Measurements from ENCODE around the gene HTR1D. TPM values are rescaled to one million over a fixed set of nuclear protein-coding genes. Genes with fewer than 3 reads are reported as not detected.

Gene HTR1D
- total RNA-seq, 4 donors from 2014 or later, result not detected

DNA sequence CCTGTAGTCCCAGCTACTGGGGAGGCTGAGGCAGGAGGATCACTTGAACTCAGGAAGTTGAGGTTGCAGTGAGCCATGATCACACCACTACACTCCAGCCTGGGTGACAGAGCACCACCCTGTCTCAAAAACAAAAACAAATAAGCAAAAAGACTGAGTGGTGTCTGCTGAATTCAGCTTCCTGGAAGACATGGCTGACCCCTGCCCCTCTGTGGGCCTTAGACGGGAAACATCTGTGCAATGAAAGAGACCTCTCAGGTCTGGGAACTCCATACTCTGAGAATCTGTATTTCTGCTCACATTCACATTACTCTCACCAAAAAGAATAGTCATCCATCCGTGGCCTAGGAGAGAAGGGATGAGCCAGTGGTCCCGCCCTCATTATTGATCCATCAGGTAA, 2.0 kb downstream of the HTR1D start:
- 81 to 83% methylated on average over 3 of the region's 3 CpGs for WGBS, 2 donors
- peaks cover 5 to 13% of the 10 kb centered on the region in 2 donors for H3K4me1 ChIP-seq
- intact Hi-C loops (cut with DNase I), result loop anchor here (5.0 kb wide), 1 partner anchor 62 kb away; no protein-coding TSS in a partner anchor
- no peak for TF ChIP-seq POLR2A (IDR thresholded peaks at IDR 0.05)
- TF ChIP-seq, protein P1, sequence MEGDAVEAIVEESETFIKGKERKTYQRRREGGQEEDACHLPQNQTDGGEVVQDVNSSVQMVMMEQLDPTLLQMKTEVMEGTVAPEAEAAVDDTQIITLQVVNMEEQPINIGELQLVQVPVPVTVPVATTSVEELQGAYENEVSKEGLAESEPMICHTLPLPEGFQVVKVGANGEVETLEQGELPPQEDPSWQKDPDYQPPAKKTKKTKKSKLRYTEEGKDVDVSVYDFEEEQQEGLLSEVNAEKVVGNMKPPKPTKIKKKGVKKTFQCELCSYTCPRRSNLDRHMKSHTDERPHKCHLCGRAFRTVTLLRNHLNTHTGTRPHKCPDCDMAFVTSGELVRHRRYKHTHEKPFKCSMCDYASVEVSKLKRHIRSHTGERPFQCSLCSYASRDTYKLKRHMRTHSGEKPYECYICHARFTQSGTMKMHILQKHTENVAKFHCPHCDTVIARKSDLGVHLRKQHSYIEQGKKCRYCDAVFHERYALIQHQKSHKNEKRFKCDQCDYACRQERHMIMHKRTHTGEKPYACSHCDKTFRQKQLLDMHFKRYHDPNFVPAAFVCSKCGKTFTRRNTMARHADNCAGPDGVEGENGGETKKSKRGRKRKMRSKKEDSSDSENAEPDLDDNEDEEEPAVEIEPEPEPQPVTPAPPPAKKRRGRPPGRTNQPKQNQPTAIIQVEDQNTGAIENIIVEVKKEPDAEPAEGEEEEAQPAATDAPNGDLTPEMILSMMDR (IDR thresholded peaks at IDR 0.05), result no peak
- H3K27ac ChIP-seq, result no peak overlapping the region
- no peak for DNase-seq
- no peak overlapping the region for H3K4me3 ChIP-seq (replicated peaks in 1 of 3)
- no peaks in the 10 kb centered on the region for H3K27me3 ChIP-seq
- no peaks in the 10 kb centered on the region for H3K36me3 ChIP-seq
- no peaks in the 10 kb centered on the region for H3K9me3 ChIP-seq

DNA sequence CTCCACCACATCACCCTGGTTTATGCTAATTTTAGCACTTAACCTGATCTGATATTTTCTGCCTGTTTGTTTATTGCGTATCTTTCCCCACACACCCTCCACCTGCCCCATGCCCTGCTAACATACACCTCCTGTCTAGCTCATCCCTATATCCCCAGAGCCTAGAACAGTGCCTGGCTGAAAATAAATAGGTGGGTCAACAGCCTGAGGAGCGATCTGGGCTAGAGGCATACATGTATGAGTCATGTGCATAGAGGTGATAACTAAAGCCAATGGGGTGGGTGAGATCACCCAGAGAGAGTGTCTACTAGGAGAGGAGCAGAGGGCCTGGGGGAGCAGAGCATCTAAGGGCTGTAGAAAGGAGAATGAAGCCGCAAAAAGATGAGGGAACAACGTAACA, 2.7 kb downstream of the HTR1D start:
- TF ChIP-seq, protein P1 (IDR thresholded peaks at IDR 0.05), result no peak
- no peak for TF ChIP-seq POLR2A (IDR thresholded peaks at IDR 0.05)
- Histone ChIP-seq H3K27ac (no peak overlapping the region), H3K4me1 (peaks cover 5 to 13% of the 10 kb centered on the region in 2 donors), H3K27me3 (no peaks in the 10 kb centered on the region), H3K4me3 (replicated peaks in 1 of 3) (no peak overlapping the region), H3K9me3 (no peaks in the 10 kb centered on the region), H3K36me3 (no peaks in the 10 kb centered on the region)
- intact Hi-C loops (cut with DNase I), result loop anchor here (5.0 kb wide), 1 partner anchor 63 kb away; no protein-coding TSS in a partner anchor
- 97% methylated on average over 4 of the region's 4 CpGs for whole genome bisulfite sequencing, 2 donors
- DNase-seq, result no peak

DNA sequence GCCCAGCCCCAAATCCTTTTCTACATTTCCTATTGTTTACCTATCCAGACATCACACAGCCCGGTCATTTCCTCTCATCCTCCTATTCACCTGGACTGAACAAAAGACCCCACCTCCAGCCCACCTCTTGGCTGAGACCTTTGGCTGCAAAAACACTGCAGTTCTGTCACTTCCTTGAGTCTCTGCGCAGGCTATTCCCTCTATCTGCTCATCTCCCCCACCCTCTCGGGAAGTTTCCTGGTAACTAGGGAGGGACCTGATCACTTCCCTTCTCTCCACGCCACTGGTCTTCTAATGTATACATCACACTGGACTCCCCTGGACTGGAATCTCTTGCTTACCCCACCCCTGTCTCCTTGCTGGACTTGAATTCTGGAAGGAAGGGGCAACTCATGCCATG, 5.3 kb downstream of the HTR1D start:
- WGBS, 2 donors, result 56 to 76% methylated on average over 4 of the region's 4 CpGs
- Histone ChIP-seq H3K36me3 (no peaks in the 10 kb centered on the region), H3K9me3 (no peaks in the 10 kb centered on the region), H3K27me3 (no peaks in the 10 kb centered on the region), H3K27ac (no peak overlapping the region), H3K4me3 (replicated peaks in 1 of 3) (no peak overlapping the region), H3K4me1 (peaks cover 0 to 6% of the 10 kb centered on the region in 2 donors)
- no peak for TF ChIP-seq POLR2A (IDR thresholded peaks at IDR 0.05)
- TF ChIP-seq, protein P1 (IDR thresholded peaks at IDR 0.05), result no peak
- intact Hi-C loops (cut with DNase I), result no loop called here
- no peak for DNase-seq

DNA sequence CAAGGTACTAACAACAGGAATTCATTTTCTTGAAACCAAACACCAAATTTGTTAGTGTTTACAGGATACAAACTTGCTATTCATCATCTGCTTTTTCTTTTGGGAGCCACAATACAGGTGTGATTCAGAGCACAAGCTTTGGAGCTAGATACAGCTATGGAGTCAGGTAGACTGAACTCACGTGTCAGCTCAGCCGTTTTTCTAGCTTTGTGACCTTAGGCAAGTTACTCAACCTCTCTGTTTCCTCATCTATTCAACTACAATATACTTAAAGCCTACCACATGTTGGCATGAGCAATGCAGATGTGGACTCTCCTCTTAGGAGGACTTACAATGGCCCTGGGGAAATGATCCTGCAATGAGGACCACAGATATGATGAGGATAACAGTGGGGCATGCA, 6.3 kb downstream of the HTR1D start:
- no peak overlapping the region for H3K4me3 ChIP-seq (replicated peaks in 1 of 3)
- H3K27ac ChIP-seq, result no peak overlapping the region
- WGBS, 2 donors, result 69 to 78% methylated on average over 2 of the region's 2 CpGs
- no peaks in the 10 kb centered on the region for H3K27me3 ChIP-seq
- intact Hi-C loops (cut with DNase I), result no loop called here
- no peaks in the 10 kb centered on the region for H3K4me1 ChIP-seq
- no peak for DNase-seq
- no peaks in the 10 kb centered on the region for H3K9me3 ChIP-seq
- no peaks in the 10 kb centered on the region for H3K36me3 ChIP-seq
- TF ChIP-seq POLR2A (IDR thresholded peaks at IDR 0.05), result no peak
- TF ChIP-seq, protein P1 (IDR thresholded peaks at IDR 0.05), result no peak

DNA sequence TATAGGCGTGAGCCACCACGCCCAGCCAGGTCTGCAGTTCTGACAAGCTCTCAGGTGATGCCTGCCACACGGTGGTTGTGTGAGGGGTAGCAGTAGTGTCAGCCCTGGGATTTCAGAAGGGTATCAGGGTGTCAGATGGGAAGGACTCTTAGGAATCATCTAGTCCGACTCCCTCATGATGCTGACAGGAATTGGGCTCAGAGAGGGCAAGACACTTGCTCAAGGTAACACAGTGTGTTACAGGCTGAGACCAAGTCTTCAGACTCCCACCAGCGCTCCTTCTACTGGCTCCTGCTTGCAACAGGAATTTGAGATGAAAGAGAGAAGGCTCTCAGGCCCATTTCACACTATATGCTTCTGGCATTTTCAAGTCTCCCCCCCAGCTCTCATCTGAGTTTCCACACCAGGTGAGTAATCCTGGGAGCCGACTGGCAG, 6.9 kb downstream of the HTR1D start:
- no peaks in the 10 kb centered on the region for H3K27me3 ChIP-seq
- TF ChIP-seq POLR2A (IDR thresholded peaks at IDR 0.05), result no peak
- TF ChIP-seq, protein P1 (IDR thresholded peaks at IDR 0.05), result no peak

More for the DNA sequence above, 6.9 kb downstream of the HTR1D start:
- no peak overlapping the region for H3K4me3 ChIP-seq (replicated peaks in 1 of 3)
- no peak overlapping the region for H3K27ac ChIP-seq
- intact Hi-C loops (cut with DNase I), result no loop called here
- H3K36me3 ChIP-seq, result no peaks in the 10 kb centered on the region
- 41 to 46% methylated on average over 6 of the region's 6 CpGs for WGBS, 2 donors
- DNase-seq, result no peak
- H3K9me3 ChIP-seq, result no peaks in the 10 kb centered on the region
- H3K4me1 ChIP-seq, result no peaks in the 10 kb centered on the region

All from thyroid gland (tissue), 4 donors.